IMR-90 (cell line): ENCODE results near the gene PPP3CB. TPM values are rescaled to one million over a fixed set of nuclear protein-coding genes. Genes with fewer than 3 reads are reported as not detected.

Experiments used
- ATAC-seq: fragments of 200-7000 bp; cut with Tn5 transposase; 2 replicates; pipeline ENCODE4 v1.9.1; 2020; ENCODE audit warnings: low read depth, mild to moderate bottlenecking, moderate library complexity
- BruUV-seq: library from RNA; stranded (reverse); fragments of 400-500 nt; replicated peaks from 2 replicates; lab custom pipeline; 2021; lab: Mats Ljungman, UMichigan
- CTCF ChIA-PET: fragments of 300-600 bp; formaldehyde crosslinking; extraction: SDS; loops from one replicate; lab custom pipeline; 2021; ENCODE audit warnings: antibody characterized with exemption; lab: Yijun Ruan, JAX
- POLR2A ChIA-PET: fragments of 300-600 bp; sonication (Branson Sonifier 250); formaldehyde crosslinking; loops from one replicate; lab custom pipeline; 2022; ENCODE audit warnings: antibody characterized with exemption; ENCODE audit not compliant: unreplicated experiment; lab: Charles Lee
- DNase-seq: peaks from one replicate; pipeline ENCODE4 v3.0.0; 2013
- H2AFZ ChIP-seq: replicated peaks from 2 replicates; pipeline ENCODE3; 2013; ENCODE audit warnings: low read length, mild to moderate bottlenecking; ENCODE audit not compliant: poor library complexity
- H2AK5ac ChIP-seq: 2 replicates; pipeline ENCODE4 v1.6.1; 2013; ENCODE audit warnings: low read depth, low read length, inconsistent platforms
- H2AK9ac ChIP-seq: replicated peaks from 2 replicates; pipeline ENCODE3; 2013; ENCODE audit warnings: mild to moderate bottlenecking, low read depth, low read length, moderate library complexity; ENCODE audit not compliant: poor library complexity
- H2BK120ac ChIP-seq: 2 replicates; pipeline ENCODE4 v1.6.1; 2013; ENCODE audit warnings: low read depth, low read length, inconsistent platforms
- H2BK15ac ChIP-seq: 3 replicates; pipeline ENCODE4 v1.6.1; 2013; ENCODE audit warnings: low read depth, low read length, inconsistent platforms
- H2BK20ac ChIP-seq: 2 replicates; pipeline ENCODE4 v1.6.1; 2013; ENCODE audit warnings: low read depth, mild to moderate bottlenecking, inconsistent platforms, low read length, moderate library complexity
- H2BK5ac ChIP-seq: 2 replicates; pipeline ENCODE4 v1.6.1; 2013; ENCODE audit warnings: mild to moderate bottlenecking, low read depth, low read length, inconsistent platforms; ENCODE audit not compliant: poor library complexity, severe bottlenecking
- H3K14ac ChIP-seq: replicated peaks from 2 replicates; pipeline ENCODE4 v1.6.1; 2013; ENCODE audit warnings: low read depth, low read length, inconsistent platforms
- H3K18ac ChIP-seq: 2 replicates; pipeline ENCODE4 v1.6.1; 2013; ENCODE audit warnings: low read depth, low read length, control low read depth
- H3K23ac ChIP-seq: 2 replicates; pipeline ENCODE4 v1.6.1; 2013; ENCODE audit warnings: low read depth, low read length, inconsistent platforms
- H3K27ac ChIP-seq: 2 replicates; pipeline ENCODE4 v1.5.1; 2013; ENCODE audit warnings: mild to moderate bottlenecking, control low read depth, low read length; ENCODE audit not compliant: insufficient read depth
- H3K27me3 ChIP-seq: 2 replicates; pipeline ENCODE4 v1.6.1; 2013; ENCODE audit warnings: low read length; ENCODE audit not compliant: control insufficient read depth, insufficient read depth
- H3K36me3 ChIP-seq: 2 replicates; pipeline ENCODE4 v1.6.1; 2013; ENCODE audit warnings: low read length, mixed read lengths; ENCODE audit not compliant: control insufficient read depth, insufficient read depth
- H3K4ac ChIP-seq: 2 replicates; pipeline ENCODE4 v1.6.1; 2013; ENCODE audit warnings: low read depth, low read length, inconsistent platforms
- H3K4me1 ChIP-seq: 2 replicates; pipeline ENCODE4 v1.6.1; 2013; ENCODE audit warnings: low read length, mixed read lengths; ENCODE audit not compliant: control insufficient read depth, insufficient read depth
- H3K4me2 ChIP-seq: 2 replicates; pipeline ENCODE4 v1.6.1; 2013; ENCODE audit warnings: low read depth, mild to moderate bottlenecking, control low read depth, low read length, moderate library complexity
- H3K4me3 ChIP-seq: 2 replicates; pipeline ENCODE4 v1.5.1; 2013; ENCODE audit warnings: low read depth, mild to moderate bottlenecking, control low read depth, low read length, moderate library complexity; ENCODE audit not compliant: insufficient read depth
- H3K56ac ChIP-seq: 2 replicates; pipeline ENCODE4 v1.6.1; 2013; ENCODE audit warnings: low read length, inconsistent platforms; ENCODE audit not compliant: insufficient read depth; ENCODE audit errors: extremely low read depth
- H3K79me1 ChIP-seq, 2 experiments: 2 replicates each; pipeline ENCODE4 v1.6.1; 2013; ENCODE audit warnings: low read length in 2 of 2, inconsistent platforms in 1 of 2, low read depth in 1 of 2
- H3K9ac ChIP-seq: 2 replicates; pipeline ENCODE4 v1.6.1; 2013; ENCODE audit warnings: low read depth, low read length, control low read depth
- H3K9me1 ChIP-seq: 2 replicates; pipeline ENCODE4 v1.6.1; 2013; ENCODE audit warnings: low read length, inconsistent platforms; ENCODE audit not compliant: insufficient read depth
- H3K9me3 ChIP-seq: 2 replicates; pipeline ENCODE4 v1.6.1; 2013; ENCODE audit warnings: low read length; ENCODE audit not compliant: control insufficient read depth, insufficient read depth
- H4K20me1 ChIP-seq: 2 replicates; pipeline ENCODE4 v1.6.1; 2013; ENCODE audit warnings: low read length, inconsistent platforms; ENCODE audit not compliant: insufficient read depth
- H4K5ac ChIP-seq: 2 replicates; pipeline ENCODE4 v1.6.1; 2013; ENCODE audit warnings: mild to moderate bottlenecking, low read depth, low read length, control low read depth
- H4K8ac ChIP-seq, 2 experiments: 2 replicates each; pipeline ENCODE4 v1.6.1; 2013; ENCODE audit warnings: low read depth in 2 of 2, low read length in 2 of 2, control low read depth in 1 of 2, inconsistent platforms in 1 of 2
- H4K91ac ChIP-seq: 2 replicates; pipeline ENCODE4 v1.6.1; 2013; ENCODE audit warnings: low read depth, low read length, inconsistent platforms; ENCODE audit not compliant: insufficient read depth
- BHLHE40 ChIP-seq: fragments of 150-350 bp; IDR thresholded peaks from 2 replicates; pipeline ENCODE4 v1.6.1; 2016; ENCODE audit warnings: mild to moderate bottlenecking, low read depth, low read length
- CEBPB ChIP-seq: IDR thresholded peaks from 2 replicates; pipeline ENCODE4 v1.6.1; 2012; ENCODE audit warnings: low read depth, low read length, improper control_type of control experiment
- CHD1 ChIP-seq: IDR thresholded peaks from 2 replicates; pipeline ENCODE4 v1.6.1; 2012; ENCODE audit warnings: low read depth, low read length, improper control_type of control experiment
- FOS ChIP-seq: fragments of 150-350 bp; IDR thresholded peaks from 2 replicates; pipeline ENCODE4 v1.6.1; 2016; ENCODE audit warnings: low read depth, low read length
- MXI1 ChIP-seq: IDR thresholded peaks from 2 replicates; pipeline ENCODE4 v1.6.1; 2012; ENCODE audit warnings: low read depth, mild to moderate bottlenecking, low read length, moderate library complexity, borderline replicate concordance
- POLR2A ChIP-seq: IDR thresholded peaks from 2 replicates; pipeline ENCODE4 v1.6.1; 2012; ENCODE audit warnings: mild to moderate bottlenecking, low read depth, low read length
- RFX5 ChIP-seq: IDR thresholded peaks from 2 replicates; pipeline ENCODE4 v1.8.0; 2012; ENCODE audit warnings: low read depth, mild to moderate bottlenecking, low read length, moderate library complexity
- SMC3 ChIP-seq: fragments of 150-350 bp; IDR thresholded peaks from 2 replicates; pipeline ENCODE4 v1.6.1; 2016; ENCODE audit warnings: low read depth, mild to moderate bottlenecking, antibody characterized with exemption, low read length, moderate library complexity
- USF2 ChIP-seq: fragments of 150-350 bp; IDR thresholded peaks from 2 replicates; pipeline ENCODE4 v1.6.1; 2017; ENCODE audit warnings: mild to moderate bottlenecking, antibody characterized with exemption, low read length, low read depth
- WGBS, 2 experiments: methylation state at CpG; one replicate each; pipeline versions ENCODE4 v1.1.5 to v1.1.7; 2013; ENCODE audit warnings: missing lambda C conversion rate in 2 of 2; ENCODE audit not compliant: insufficient read length in 1 of 2; ENCODE audit errors: extremely low coverage in 2 of 2; 5-methylcytosine and 5-hydroxymethylcytosine counted together
- dilution Hi-C: fragments of 300-500 bp; cut with HindIII; formaldehyde crosslinking; loops from one replicate; pipeline ENCODE4 v1.14.3; 2018; ENCODE audit warnings: low sequenced_read_pairs; ENCODE audit not compliant: unreplicated experiment
- in situ Hi-C: fragments of 300-500 bp; cut with MboI; formaldehyde crosslinking; loops from 3 replicates; pipeline ENCODE4 v1.14.3; 2019; ENCODE audit warnings: low sequenced_read_pairs, inconsistent platforms, mixed read lengths
- intact Hi-C: fragments of 100-400 bp; cut with micrococcal nuclease; formaldehyde crosslinking; loops from 2 replicates; pipeline ENCODE4 v1.10.0; 2022
- polyA plus RNA-seq, 3 experiments: library from polyadenylated mRNA; depleted of rRNA; stranded (reverse); fragments of >200 nt; gene quantifications; 2 replicates each; pipeline ENCODE4 v1.2.3, GENCODE V29; 2012; ENCODE audit warnings: low replicate concordance in 1 of 3
- total RNA-seq: library from RNA; depleted of rRNA; stranded (reverse); fragments of >200 nt; gene quantifications from 2 replicates; pipeline ENCODE4 v1.2.3, GENCODE V29; 2012
- TF ChIP-seq, protein P1 (sequence below): conservative IDR thresholded peaks from 2 replicates; pipeline ENCODE4 v1.5.1; 2012; ENCODE audit warnings: mild to moderate bottlenecking, low read depth, low read length, improper control_type of control experiment

PPP3CB gene
- total and polyA plus RNA-seq, 2 of the 4 experiments (the other 2 are of a cell fraction): 22.9 to 36.4 TPM

DNA sequence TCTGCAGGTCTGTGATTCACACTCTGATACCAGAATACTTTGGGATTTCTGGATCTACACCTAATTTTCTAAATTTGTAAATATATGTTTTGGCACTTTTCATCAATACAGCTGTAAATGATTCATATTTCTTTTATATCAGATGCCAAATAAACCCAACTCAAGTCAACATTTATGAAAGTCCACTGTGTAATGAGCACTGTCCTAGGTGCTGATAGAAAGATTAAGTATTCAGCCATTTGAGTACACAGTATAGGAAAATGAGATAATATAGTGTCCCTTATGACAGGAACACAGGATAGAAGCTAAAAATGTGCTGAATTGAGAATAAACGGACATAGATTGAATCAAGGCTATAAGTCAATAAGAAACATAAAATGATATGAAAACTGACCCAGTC is 88.3 kb downstream of the PPP3CB start:
- Histone ChIP-seq H3K4ac (no peak overlapping the region), H3K4me3 (no peak overlapping the region), H3K79me1 (peaks cover 16 to 57% of the 10 kb centered on the region in 2 experiments), H2BK120ac (no peak overlapping the region), H2AFZ (no peak overlapping the region), H3K27me3 (no peaks in the 10 kb centered on the region), H3K18ac (no peak overlapping the region), H3K27ac (no peak overlapping the region), H2BK5ac (no peak overlapping the region), H4K20me1 (peaks cover 31% of the 10 kb centered on the region), H2AK9ac (no peak overlapping the region), H3K4me2 (no peak overlapping the region), H2BK15ac (no peak overlapping the region), H3K23ac (no peak overlapping the region), H3K36me3 (no peaks in the 10 kb centered on the region; the same call in 1 of the 2 replicates), H4K5ac (no peak overlapping the region), H3K9me3 (no peaks in the 10 kb centered on the region), H4K91ac (no peak overlapping the region), H2BK20ac (no peak overlapping the region), H3K14ac (no peak overlapping the region), H3K56ac (no peak overlapping the region), H3K4me1 (no peaks in the 10 kb centered on the region), H3K9ac (no peak overlapping the region), H2AK5ac (no peak overlapping the region), H4K8ac (no peak overlapping the region), H3K9me1 (peaks cover 6% of the 10 kb centered on the region)
- TF ChIP-seq SMC3: no peak
- TF ChIP-seq BHLHE40: no peak
- no peak for TF ChIP-seq USF2
- no peak for TF ChIP-seq CHD1
- no peak for TF ChIP-seq FOS
- TF ChIP-seq, protein P1, sequence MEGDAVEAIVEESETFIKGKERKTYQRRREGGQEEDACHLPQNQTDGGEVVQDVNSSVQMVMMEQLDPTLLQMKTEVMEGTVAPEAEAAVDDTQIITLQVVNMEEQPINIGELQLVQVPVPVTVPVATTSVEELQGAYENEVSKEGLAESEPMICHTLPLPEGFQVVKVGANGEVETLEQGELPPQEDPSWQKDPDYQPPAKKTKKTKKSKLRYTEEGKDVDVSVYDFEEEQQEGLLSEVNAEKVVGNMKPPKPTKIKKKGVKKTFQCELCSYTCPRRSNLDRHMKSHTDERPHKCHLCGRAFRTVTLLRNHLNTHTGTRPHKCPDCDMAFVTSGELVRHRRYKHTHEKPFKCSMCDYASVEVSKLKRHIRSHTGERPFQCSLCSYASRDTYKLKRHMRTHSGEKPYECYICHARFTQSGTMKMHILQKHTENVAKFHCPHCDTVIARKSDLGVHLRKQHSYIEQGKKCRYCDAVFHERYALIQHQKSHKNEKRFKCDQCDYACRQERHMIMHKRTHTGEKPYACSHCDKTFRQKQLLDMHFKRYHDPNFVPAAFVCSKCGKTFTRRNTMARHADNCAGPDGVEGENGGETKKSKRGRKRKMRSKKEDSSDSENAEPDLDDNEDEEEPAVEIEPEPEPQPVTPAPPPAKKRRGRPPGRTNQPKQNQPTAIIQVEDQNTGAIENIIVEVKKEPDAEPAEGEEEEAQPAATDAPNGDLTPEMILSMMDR: no peak
- TF ChIP-seq POLR2A: no peak
- TF ChIP-seq CEBPB: no peak
- TF ChIP-seq RFX5: no peak
- TF ChIP-seq MXI1: no peak
- dilution Hi-C loops: no loop called here
- intact Hi-C loops: no loop called here
- ChIA-PET POLR2A (no interaction called here), CTCF (no interaction called here)
- DNase-seq (no peak), ATAC-seq (no peak)
- no TSS peak for BruUV-seq
- in situ Hi-C loops: no loop called here
- WGBS, 2 experiments: no CpG with 5 or more reads among the region's 1 CpG
